IPS-18a (cell line): Measurements from ENCODE around the gene SAP25.

Experiments
- H3K27ac ChIP-seq: one replicate; pipeline ENCODE4 v1.5.1; 2013; ENCODE audit warnings: low read length
- H3K27me3 ChIP-seq: one replicate; pipeline ENCODE4 v1.6.1; 2013; ENCODE audit warnings: mild to moderate bottlenecking, low read length; ENCODE audit not compliant: control insufficient read depth, insufficient read depth
- H3K36me3 ChIP-seq: one replicate; pipeline ENCODE4 v1.6.1; 2013; ENCODE audit warnings: low read depth, low read length; ENCODE audit not compliant: control insufficient read depth
- H3K4me1 ChIP-seq: one replicate; pipeline ENCODE4 v1.6.1; 2013; ENCODE audit warnings: low read depth, low read length; ENCODE audit not compliant: control insufficient read depth
- H3K4me3 ChIP-seq: one replicate; pipeline ENCODE4 v1.5.1; 2013; ENCODE audit warnings: low read length
- H3K9ac ChIP-seq: one replicate; pipeline ENCODE4 v1.6.1; 2013; ENCODE audit warnings: mild to moderate bottlenecking, low read length, moderate library complexity
- H3K9me3 ChIP-seq: one replicate; pipeline ENCODE4 v1.6.1; 2013; ENCODE audit warnings: low read depth, low read length; ENCODE audit not compliant: control insufficient read depth

Gene SAP25

DNA sequence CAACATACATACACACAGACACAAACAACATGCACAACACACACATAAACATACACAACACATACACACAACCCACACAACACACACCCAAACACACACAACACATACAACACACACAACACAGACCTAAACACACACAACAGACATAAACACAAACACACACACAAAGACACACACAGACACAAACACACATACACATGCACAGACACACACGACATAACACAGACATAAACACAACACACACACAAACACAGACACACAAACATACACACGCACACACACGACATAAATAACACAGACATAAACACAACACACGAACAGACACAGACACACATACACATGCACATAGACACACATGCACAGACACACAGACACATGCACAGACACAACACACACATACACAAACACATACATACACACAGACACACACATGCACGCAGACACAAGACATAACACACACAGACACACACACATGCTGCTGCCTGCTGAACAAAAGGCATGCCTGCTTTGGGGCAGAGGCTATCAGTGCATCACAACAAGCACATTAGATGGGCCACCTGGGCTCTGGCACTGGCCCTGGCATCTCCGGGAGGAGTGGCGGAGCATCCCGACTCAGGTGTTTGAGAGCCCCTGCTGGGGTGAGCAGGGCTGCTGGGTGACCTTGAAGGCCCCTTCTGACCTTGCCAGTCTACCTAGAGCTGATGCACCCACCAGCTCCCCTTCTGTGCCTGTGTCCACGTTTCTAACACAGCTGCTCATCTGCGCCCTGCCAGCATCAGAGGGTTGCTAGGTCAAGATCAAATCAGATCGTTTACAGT lies 7.0 kb upstream of the SAP25 start:
- Histone ChIP-seq H3K27ac (no peak overlapping the region), H3K36me3 (peaks cover 25% of the 10 kb centered on the region), H3K9me3 (no peaks in the 10 kb centered on the region), H3K4me1 (peaks cover 22% of the 10 kb centered on the region), H3K9ac (no peak overlapping the region), H3K27me3 (no peaks in the 10 kb centered on the region), H3K4me3 (no peak overlapping the region)

DNA sequence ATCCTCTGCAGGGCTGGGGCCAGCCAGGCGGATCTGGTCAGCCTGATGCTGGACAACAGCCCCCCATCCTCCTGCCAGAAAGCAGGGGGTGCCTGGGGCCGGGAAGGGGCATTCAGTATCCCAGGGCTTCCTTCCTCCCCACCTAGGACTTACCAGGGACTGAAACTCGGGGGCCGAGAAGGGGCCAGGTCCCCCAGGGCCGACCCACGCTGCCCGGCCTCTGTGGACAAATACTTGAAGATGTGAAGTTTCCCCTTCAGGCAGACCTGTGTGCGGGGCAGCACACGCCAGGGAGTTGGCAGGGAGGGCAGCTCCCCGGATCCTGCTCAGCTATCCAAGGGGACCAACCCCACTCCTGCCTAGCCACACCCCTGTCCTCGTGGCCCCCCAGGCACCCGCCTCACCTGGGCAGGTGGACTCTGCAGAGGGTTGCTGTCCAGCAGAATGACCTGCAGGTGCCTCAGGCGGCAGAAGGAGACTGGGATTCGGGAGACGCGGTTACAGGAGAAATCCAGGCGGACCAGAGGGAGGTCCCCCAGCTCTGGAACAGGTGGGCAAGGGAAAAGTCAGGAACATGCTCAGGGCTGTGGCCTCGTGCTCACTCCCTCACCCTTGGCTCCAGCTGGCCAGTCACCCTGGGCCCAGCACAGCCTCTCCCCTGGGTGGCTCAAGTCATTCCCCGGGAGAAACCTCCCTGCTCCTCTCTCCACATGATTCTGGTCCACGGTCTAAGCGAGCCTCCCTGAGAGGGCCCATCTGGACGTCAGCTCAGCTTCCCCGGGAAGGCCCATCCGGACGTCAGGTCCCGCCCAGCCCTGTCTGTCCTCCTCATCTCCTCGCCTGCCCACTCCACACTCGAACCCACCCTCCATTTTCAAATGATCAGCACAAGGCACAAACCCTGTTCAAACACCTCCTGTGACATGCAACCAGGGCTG lies 4.8 kb upstream of the SAP25 start:
- Histone ChIP-seq H3K36me3 (peaks cover 25% of the 10 kb centered on the region), H3K9me3 (no peaks in the 10 kb centered on the region), H3K4me3 (no peak overlapping the region), H3K9ac (no peak overlapping the region), H3K27me3 (no peaks in the 10 kb centered on the region), H3K27ac (no peak overlapping the region), H3K4me1 (peaks cover 6% of the 10 kb centered on the region)

DNA sequence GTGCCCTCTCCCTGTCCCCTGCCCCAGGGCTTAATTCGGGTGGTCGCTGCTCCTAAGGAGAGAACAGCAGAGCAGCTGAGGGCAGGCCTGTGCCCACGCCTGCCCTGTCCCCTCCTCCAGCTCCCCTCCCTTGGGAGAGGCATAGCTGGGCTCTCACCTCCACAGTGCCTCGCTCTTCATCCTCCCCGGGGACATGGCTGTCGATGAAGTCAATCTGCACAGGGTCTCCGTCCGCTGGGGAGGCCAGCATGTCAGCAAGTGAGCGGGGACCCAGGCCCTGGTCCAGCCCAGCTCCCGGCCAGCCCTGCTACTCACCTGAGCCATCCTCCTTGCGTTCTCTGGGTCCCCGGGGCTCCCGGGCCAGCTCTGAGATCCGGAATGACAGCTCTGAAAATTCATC lies 3.8 kb upstream of the SAP25 start:
- peaks cover 25% of the 10 kb centered on the region for H3K36me3 ChIP-seq
- no peak overlapping the region for H3K27ac ChIP-seq
- H3K9ac ChIP-seq = no peak overlapping the region
- no peak overlapping the region for H3K4me3 ChIP-seq
- no peaks in the 10 kb centered on the region for H3K9me3 ChIP-seq
- peaks cover 3% of the 10 kb centered on the region for H3K4me1 ChIP-seq
- no peaks in the 10 kb centered on the region for H3K27me3 ChIP-seq

DNA sequence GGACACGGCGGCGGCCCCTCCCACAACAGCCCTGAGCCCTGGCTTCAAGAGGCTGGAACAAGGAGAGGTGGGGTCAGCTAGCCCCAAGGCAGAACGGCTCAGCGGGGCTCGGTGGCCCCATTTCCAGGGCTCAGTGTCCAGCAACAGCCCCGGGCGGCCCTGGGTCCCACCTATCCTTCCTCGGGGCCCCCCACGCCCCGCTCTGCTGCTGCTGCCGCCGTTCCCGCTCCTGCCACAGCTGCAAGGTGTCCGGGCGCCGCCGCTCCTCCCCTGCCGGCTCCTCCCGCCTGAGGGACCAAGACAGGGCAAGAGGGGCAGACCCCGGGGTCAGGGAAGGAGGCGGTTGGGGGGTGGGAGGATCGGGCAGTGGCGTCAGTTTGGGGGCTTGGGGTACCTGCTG lies 3.4 kb upstream of the SAP25 start:
- H3K9me3 ChIP-seq = no peaks in the 10 kb centered on the region
- peaks cover 25% of the 10 kb centered on the region for H3K36me3 ChIP-seq
- no peak overlapping the region for H3K4me3 ChIP-seq
- H3K27me3 ChIP-seq = no peaks in the 10 kb centered on the region
- H3K27ac ChIP-seq = no peak overlapping the region
- H3K4me1 ChIP-seq = peaks cover 7% of the 10 kb centered on the region
- H3K9ac ChIP-seq = no peak overlapping the region

DNA sequence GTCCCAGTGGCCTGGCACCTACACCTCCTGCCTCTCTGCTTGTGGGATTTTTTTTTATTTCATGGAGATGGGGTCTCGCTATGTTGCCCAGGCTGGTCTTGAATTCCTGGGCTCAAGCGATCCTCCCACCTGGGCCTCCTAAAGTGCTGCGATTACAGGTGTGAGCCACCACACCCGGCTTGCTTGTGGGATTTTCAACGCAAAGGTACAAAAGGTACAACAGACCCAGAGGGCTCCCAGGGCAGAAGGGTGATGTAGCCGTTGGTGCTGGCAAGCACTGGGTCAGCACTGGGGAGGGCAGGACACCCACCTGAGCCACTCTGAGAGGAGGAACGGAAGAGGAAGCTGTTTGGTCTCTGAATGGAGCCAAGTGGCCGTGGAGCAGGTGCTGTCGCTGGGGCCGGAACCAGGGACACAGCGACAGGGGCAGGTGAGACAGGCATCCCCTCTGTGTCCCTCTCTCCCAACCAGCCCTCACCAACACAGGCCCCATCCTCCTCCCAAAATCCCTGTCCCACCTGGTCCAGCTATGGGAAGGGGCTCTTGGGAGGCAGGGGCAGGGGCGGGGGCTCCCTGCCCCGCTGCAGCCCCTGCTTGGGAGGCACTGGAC lies 2.8 kb upstream of the SAP25 start:
- Histone ChIP-seq H3K36me3 (peaks cover 22% of the 10 kb centered on the region), H3K27ac (no peak overlapping the region), H3K4me1 (peaks cover 13% of the 10 kb centered on the region)

DNA sequence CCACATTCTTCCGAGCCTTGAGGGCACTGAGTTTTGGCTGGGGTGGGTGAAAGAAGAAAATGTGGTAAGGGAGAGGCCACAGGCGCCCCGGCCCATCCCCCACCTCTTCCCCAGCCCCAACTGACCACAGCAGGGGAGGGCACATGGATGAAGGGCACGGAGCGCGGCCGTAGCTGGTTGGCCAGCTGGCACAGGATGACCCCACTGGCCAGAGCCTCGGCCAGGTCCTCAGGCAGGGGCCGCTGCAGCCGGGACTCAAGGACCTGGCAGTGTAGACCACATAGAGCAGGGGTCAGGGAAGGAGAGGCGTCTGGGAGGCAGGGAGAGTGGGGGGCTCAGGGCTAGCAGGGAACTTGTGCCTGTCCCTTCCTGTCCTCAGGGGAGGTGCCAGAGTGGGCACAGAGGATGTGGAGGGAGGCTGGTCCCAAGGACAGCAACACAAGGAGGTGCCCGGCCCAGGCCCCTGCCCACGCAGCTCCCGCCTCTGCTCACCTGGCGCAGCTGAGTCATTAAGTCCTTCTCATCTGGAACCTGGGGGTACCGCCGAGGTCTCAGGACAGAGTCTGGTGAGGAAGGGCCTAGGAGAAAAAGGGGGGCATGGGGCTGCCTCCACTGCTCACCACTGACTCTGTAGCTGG lies 2.2 kb upstream of the SAP25 start:
- H3K4me3 ChIP-seq = no peak overlapping the region
- H3K4me1 ChIP-seq = peaks cover 18% of the 10 kb centered on the region
- peaks cover 3% of the 10 kb centered on the region for H3K27me3 ChIP-seq
- H3K27ac ChIP-seq = no peak overlapping the region
- no peak overlapping the region for H3K9ac ChIP-seq
- no peaks in the 10 kb centered on the region for H3K9me3 ChIP-seq
- H3K36me3 ChIP-seq = peaks cover 17% of the 10 kb centered on the region

More for the DNA sequence above, 2.8 kb upstream of the SAP25 start:
- no peaks in the 10 kb centered on the region for H3K27me3 ChIP-seq
- H3K9me3 ChIP-seq = no peaks in the 10 kb centered on the region
- no peak overlapping the region for H3K4me3 ChIP-seq
- no peak overlapping the region for H3K9ac ChIP-seq

DNA sequence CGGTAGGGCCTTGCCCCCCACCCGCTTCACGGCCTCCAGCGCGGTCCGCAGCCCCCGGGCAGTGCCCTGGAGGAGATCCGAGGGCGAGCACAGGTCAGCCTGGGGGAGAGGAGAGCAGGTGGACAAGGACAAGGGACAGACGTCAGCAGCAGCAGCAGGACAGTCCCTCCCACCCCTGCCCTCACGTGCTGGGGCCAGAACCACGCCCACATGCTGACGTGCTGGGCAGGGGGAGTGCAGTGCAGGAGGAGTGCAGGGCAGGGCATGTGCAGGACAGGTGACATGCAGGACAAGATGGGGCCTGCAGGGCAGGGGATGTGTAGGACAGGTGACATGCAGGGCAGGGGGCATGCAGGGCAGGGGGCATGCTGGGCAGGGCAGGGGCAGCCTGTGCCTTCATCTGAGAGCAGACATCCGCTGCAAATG lies 1.5 kb upstream of the SAP25 start:
- Histone ChIP-seq H3K27ac (no peak overlapping the region), H3K27me3 (peaks cover 6% of the 10 kb centered on the region), H3K9ac (no peak overlapping the region), H3K36me3 (peaks cover 11% of the 10 kb centered on the region), H3K4me1 (peaks cover 19% of the 10 kb centered on the region), H3K4me3 (no peak overlapping the region), H3K9me3 (no peaks in the 10 kb centered on the region)

DNA sequence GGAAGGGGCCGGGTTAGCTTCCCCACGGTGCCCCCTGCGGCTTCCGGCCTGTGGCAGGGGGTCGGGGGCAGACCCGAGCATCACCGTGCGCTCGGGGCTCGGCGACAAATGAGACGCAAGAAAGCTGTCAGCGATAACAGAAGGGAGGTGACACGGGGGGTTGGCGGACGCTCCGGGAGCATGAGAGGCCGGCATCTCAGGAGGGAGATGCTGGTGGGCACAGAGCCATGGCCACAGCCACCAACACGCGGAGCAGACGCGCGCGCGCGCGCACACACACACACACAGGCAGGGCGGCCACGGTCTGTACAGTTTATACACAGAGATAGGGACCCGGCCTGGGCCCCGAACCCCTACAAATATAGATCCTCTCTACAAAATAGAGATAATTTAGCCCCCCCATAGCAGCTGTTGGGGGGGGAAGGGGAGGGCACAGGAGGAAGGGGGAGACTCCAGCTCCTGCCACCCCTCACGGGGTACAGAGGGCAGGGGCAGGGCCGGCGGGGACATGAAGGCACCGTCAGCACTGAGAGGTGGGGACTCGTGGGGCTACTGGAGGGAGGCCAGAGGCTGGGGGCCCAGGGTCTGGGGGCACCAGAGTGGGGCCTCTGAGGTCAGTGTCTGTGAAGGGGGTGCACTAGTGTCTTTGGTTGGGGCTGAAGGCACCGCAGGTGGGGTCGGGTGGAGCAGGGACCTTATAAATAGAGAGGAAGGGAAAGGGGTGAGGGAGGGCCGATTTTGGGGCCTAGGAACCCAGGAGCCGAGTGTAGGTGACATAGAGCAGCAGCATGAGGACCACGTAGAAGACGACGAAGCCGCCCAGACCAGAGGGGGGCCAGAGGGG lies 884 bp upstream of the SAP25 start:
- Histone ChIP-seq H3K9me3 (no peaks in the 10 kb centered on the region), H3K36me3 (peaks cover 5% of the 10 kb centered on the region), H3K4me3 (no peak overlapping the region), H3K4me1 (peaks cover 19% of the 10 kb centered on the region), H3K27me3 (peaks cover 9% of the 10 kb centered on the region), H3K27ac (no peak overlapping the region), H3K9ac (no peak overlapping the region)

DNA sequence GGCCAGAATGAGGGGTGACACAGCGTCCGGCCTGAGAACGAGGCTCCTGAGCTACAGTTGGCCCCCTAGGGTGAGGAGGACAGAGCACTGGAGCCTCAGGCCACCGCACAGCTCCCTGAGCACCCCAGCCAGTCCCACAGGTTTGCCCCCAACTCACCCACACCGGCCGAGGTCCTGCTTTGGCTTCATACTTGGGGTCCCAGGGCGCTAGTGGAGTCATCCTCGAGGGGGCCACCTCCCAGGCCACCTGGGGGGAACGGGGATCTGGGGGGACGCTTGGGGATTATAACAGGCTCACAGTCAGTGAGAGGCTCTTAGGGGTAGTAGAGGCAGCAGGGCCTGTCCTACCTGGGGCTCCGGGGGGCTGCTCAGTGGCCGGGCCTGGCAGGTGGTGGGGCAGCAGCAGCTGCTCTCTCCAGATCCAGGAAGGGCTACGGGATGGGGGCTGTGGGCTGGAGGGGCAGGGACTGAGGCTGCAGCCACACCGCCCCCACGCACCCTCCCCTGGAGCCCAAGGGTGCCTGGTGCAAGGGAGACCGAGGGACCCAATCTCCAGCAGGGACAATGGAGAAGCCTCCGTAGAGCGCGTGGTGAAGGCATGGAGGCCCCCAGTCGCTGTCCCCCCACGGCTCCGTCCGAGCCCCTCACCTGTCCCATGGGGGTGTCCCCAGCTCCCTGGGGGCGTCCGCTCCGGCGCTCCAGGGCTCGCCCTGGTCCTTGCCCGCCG lies 588 bp downstream of the SAP25 start:
- Histone ChIP-seq H3K27ac (no peak overlapping the region), H3K9me3 (no peaks in the 10 kb centered on the region), H3K27me3 (peaks cover 9% of the 10 kb centered on the region), H3K4me3 (no peak overlapping the region), H3K9ac (no peak overlapping the region), H3K4me1 (peaks cover 25% of the 10 kb centered on the region), H3K36me3 (peaks cover 5% of the 10 kb centered on the region)

DNA sequence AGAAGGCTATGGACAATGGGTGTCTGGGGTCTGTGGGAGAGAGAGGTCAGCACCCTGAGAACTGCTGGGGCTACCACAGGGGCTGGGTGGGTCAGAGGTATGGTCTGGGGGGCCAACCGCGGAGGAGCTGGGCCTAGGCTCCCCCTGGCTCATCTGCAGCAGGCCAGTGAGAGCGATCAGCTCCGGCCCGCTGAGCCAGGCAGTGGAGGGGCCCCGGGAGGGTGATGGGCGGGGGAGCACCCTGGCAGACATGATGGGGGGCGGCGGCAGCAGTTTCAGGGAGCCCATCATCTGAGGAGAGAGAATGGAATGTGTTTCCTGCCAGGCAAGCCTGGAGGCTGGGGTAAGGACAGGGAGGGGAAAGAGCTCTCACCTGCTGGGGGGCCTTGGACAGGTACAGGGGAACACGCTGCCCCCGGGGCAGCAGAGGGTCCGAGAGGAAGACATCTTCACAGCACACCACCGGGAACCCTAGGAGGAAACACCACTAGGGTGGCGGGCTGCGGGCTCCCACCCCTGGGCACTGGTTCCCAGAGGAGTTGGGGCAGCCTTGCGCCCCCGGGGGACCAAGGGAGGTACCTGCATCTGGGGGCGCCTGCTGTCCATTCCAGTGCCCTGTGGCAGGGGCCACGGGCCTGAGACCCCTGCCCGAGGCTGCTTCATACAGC lies 1.3 kb downstream of the SAP25 start:
- Histone ChIP-seq H3K27ac (no peak overlapping the region), H3K27me3 (peaks cover 9% of the 10 kb centered on the region), H3K36me3 (peaks cover 5% of the 10 kb centered on the region), H3K4me1 (peaks cover 25% of the 10 kb centered on the region), H3K4me3 (no peak overlapping the region), H3K9me3 (no peaks in the 10 kb centered on the region), H3K9ac (no peak overlapping the region)
